Measurements from ENCODE around the gene OBSL1.

The OBSL1 gene

DNA sequence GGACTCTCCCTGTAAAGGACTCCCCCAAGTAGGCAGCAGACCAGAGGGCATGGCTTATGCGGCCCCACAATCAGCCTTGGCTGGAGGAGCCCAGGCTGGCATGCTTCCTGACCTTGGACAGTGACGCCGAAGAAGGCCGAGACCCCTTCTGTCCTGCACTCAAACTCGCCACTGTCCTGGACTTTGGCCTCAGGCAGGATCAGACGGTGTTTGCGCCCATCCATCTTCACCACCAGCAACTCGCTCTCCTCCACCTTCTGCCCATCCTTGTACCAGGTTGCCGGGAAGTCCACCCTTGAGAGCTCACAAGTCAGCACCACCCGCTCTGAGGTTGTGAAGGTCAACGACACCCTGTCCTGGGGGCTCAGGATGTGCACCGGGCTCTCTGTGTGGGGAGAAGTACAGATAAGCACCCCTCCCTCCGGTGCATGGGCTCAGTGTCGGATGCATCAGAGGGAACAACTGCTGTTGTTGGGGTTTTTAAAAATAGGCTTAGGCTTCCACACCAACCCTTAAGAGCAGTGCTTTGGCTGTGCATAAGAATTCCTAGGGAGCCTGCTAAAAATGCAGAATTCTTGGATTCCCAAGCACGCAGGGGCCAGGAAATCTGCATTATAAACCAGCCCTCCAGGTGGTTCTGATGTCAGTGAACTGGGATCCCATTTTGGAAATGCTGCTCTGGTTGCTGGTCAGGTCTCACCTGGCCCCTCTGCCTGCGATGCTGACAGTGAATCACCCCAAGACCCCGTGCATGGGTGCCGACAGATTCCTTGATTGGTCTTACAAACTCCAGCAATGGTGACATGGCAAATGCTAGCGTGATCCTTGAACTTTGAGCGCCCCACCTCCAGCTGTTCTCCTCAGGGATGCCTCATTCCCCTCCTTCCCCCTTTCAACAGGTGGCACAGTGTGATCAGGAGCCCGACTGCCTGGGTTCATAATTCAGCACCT is 5.9 kb downstream of the OBSL1 start:
- no peak for DNase-seq (ENCODE audit: low read depth)

GRCh38 chr2:219563271-219563928 is 7.9 kb downstream of the OBSL1 start:
- DNase-seq (ENCODE audit: low read depth), result no peak

- no peak for DNase-seq (ENCODE audit: low read depth)
Observed at GRCh38 chr2:219562049-219563020, 9.0 kb downstream of the OBSL1 start.

DNA sequence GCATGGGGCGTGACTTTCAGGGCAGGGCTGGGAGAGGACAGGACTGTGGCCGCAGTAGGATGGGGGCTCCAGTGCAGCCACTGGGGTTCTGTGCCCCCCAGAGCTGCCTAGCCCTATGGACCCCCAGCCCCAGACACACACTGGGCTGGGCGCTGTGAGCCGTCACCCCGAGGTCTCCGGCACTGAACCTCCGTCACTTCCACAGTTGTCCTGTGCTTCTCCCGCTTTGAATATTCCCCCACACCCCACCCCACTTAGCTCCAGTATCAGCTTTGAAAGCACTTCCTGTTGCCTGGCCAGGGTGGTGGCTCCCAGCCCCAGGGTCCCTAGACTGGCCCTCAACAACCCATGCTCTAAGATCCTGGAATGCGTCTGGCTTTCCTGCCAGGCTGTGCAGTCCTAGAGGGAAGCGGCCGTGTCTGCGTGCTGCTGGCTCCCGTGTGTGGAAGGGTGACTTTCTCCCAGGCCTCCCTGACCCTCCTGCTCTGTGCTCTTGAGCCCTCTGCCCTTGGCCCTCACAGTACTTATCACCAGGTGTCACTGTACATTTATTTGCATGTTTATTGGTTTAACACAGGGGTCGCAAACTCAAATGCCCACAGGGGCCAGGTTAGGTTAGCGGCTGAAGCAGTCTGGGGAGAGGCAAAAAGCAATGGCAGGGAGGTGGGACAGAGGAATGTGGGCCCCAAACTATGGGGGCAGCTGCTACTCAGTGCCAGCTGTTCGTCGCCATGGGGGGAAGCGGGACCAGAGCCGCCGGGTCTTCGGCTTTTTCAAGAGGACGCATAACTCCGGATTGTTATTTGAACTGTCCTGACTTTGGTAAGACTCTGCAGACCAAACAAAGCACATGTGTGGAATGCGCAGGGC is 9.9 kb downstream of the OBSL1 start:
- no peak for DNase-seq (ENCODE audit: low read depth)

DNA sequence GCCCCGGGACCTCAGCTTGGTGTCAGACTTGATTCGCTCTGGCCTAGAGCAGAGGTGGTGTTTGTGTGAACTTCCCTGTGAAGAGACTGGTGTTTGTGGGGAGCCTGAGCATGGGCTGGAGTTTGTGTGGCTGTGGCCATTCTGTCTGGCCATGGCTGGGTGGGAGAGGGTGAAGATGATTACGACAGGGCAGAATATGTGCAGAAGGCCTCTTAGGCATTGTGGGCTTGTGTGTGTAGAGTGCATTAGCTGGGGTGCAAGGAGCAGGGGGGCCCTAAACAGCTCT is 10.5 kb downstream of the OBSL1 start:
- no peak for DNase-seq (ENCODE audit: low read depth)

DNA sequence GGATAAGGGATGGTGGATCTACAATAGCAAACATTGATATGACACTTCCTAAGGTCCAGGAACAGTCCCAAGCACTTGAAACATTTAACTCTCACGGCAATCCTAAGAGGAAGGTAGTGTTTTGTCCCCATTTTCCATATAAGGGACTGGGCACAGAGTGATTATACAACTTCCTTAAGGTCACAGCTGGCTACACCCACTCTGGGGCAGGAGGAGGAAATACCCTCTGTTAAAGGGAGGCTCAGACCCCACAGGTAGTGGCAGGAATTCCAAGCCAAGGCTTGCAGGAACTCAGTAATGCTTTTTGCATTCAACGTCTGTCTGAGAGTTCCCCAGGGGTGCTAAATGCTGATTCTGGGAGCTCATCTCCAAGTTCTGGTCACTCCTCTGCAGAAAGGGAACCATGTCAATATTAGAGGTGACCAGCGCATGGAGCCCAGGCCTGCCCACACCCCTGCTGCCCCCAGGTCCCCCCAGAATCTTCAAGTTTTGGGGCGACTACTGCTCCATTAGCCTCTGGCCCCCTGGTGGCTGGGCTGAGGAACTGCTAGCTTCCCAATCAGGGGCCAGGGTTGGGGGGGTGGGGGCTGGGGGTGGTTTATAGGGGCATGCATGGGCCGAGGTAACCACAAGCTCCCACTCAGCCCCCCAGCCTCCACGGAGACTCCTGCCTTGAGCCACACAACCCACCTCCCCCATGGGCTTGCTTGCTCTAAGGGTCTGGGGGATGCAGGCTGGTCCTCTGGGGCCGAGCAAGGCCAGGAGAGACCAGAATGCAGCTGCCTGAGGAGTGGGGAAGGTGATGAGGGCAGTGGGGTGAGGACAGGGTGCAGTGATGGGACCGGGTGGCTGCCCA is 11.1 kb downstream of the OBSL1 start:
- no peak for DNase-seq (ENCODE audit: low read depth)

DNA sequence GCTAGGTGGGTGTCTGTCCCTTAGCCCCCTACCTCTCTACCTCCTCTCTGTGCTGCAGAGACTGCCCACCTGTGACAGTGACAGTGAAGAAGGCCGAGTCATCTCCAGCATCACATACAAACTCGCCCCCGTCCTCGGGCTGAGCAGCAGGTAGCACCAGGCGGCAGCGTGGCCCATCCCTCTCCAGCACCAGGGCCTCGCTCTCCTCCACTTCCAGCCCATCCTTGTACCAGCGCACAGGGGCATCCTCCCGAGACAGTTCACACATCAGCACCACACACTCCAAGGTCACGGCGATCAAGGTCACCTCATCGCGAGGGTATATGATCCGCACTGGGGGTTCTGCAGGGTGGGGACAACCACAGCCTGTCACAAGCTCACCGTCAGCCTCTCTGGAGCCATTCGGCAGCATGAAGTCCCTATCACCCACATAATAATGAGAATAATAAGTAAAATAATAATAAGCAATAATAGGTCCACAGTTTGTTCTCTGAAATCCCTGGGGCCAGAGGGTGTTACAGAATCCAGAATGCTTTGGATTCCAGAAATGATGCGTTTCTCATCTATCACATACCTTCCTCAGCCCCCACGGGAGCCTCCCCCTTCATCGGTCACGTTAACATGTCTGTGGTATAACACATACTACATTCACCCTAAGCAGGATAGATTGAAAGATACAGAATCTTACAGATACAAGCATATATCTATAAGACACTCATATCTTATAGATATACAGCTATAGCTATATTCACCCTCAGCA is 12.0 kb downstream of the OBSL1 start:
- DNase-seq (ENCODE audit: low read depth), result peak; percentile 52

DNA sequence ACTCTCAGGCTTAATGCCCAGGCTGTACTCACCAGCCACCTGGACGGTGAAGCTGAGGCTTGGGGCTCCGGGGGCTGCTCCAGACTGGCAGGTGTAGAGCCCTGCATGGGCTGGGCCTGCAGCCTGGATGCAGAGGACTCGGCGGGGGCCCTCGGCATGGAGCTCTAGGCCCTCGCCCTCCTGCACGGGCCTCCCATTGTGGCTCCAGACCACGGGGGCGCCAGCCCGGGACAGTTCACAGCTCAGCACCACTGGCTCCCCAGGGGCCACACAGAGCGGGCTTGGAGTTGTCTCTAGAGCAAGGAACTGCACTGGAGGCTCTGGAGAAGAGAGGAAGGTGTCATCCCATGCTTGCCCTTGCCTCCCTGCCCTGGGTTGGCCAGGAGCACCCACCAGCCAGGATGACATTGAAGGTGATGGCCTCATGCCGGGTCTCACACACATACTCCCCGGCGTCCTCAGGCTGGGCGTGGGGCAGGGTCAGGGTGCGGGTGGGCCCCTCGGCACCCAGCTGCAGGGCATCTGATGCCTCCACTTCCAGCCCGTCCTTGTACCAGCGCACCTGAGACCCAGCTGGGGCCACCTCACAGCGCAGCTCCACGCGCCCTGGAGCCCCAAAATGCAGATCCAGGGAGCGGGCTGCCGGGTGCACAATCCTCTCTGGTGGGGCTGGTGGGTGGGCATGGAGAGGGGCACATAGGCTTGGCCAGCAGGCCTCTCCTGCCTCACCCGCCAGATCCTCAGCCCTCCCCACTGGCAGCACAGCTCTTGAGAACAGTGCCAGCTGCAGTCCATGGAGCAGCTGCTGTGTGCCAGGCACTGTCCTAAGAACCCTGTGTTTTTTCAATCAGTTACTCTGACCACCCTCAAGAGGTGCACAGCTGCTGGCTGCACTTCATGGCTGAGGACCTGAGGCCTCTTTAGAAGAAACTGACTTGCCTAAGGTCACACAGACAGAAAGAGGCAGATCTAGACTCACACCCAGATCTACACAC is 13.3 kb downstream of the OBSL1 start:
- DNase-seq (ENCODE audit: low read depth), result no peak

GRCh38 chr2:219557320-219557719 is 14.0 kb downstream of the OBSL1 start:
- no peak for DNase-seq (ENCODE audit: low read depth)

DNA sequence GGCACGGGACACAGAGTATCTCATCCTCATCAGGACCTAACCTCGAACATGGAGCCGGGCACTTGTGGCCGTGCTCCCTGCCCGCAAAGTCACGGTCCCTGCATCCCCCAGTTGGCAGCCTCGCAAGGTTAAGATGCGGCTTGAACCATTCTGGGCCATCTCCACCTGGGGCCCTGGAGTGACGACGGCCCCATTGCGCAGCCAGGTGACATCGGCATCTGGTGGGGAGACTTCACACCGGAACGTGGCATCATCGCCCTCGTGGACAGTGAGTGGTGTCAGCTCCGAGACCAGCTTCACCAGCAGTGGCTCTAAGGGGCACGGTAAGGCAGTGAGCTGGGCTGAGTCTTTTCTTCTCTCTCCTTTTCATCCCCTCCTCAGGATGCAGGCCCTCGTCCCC is 14.9 kb downstream of the OBSL1 start:
- DNase-seq (ENCODE audit: low read depth), result no peak

GRCh38 chr2:219555956-219556355 is 15.4 kb downstream of the OBSL1 start:
- DNase-seq (ENCODE audit: low read depth), result no peak

- no peak for DNase-seq (ENCODE audit: low read depth)
Observed at GRCh38 chr2:219554350-219554749, 17.0 kb downstream of the OBSL1 start.

- DNase-seq (ENCODE audit: low read depth), result no peak
Observed at GRCh38 chr2:219553463-219553963, 17.8 kb downstream of the OBSL1 start.

DNA sequence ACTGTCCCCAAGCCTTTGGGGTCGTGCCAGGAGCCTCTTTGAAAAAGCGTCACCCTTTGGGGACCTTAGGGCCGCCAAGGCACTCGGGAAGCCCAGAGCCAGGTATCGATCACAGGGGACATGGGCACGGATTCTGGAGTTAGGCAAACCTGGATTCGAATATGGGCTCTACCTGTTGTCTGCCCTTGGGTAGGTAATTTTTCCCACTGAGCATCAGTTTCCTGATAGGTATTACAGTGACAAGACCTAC is 18.2 kb downstream of the OBSL1 start:
- no peak for DNase-seq (ENCODE audit: low read depth)

- DNase-seq (ENCODE audit: low read depth), result peak; percentile 69
Observed at GRCh38 chr2:219552382-219553167, 18.8 kb downstream of the OBSL1 start.

DNA sequence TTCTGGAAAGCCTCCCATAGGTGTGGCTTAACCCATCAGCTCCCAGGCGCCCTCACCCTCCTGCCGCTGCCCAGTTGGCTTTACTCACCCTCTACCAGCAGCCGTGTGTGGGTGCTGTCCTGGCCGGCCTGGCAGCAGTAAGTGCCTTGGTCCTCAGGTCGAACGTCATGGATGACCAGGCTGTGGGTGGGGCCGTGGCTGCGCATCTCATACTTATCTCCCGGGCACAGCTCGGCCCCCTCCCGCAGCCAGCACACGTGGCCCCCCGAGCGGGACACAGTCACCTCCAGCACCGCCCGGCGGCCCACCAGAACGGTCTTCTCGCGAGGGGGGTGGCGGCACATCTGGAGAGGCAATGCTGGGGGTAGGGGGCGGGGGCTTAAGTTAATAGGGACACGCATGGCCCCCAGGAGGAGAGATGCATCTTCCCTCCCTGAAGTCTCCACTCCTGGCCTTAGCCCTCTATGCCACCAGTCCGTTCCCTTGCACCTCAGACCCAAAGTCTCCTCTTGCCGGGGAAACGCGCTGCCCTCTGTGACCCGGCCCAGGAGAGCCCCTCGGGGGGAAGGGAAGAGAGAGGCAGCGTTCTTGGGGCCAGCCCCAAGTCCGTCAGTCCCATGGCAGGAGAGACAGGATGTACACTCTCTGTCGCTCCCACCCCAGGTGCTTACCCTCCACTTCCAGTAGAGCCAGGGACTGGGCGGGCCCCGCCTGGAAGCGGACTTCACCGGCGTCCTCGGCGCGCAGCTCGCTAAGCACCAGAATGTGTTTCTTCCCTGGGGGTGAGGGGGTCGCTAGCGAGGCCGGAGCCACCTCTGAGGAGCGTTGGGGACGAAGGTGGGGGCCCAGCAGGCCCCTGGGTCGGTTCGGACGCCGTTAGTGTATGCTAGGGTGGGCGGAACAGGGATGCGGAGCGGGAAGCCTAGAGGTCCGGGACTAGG is 19.6 kb downstream of the OBSL1 start:
- DNase-seq (ENCODE audit: low read depth), result peak; percentile 56

DNA sequence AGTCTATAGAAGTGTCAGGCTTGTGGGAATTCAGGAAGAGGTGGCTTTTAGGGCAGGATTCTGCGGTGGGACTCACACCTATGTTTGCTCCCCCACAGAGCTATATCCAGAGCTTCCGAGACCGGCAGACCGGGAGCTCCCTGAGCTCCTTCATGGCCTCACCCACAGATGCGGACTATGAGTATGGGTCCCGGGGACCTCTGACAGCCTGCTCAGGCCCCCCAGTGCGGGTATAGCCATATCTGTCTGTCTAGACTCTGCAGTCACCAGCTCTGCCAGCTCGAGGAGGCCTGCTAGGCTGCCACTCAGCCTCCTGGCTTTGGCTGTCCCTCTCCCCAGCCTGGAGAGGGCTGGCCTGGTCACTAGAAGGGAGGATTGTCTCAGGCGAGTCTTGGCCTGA is 21.7 kb downstream of the OBSL1 start:
- DNase-seq (ENCODE audit: low read depth), result no peak

Measured in amniotic epithelial cell (primary cell).